ENCODE measurements around the gene KCTD16.

Gene KCTD16

DNA sequence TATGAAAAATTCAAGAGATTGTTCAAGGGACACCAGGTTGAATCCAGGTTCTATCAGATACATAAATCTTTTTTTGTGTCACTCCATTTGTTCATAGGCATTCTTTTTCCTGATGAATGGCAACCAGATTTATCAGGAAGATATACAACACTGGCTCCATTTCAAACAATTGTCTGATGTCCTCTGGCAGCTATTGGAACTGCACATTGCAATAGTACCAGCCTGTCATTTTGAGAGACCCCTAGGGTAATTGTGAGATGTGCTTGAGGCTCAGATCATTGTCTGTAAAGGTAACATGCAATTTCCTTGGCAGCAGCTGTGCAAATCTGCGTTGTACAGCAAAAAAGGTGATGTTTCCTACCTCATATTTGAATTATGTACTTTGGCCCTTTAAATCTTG lies 25.9 kb downstream of the KCTD16 start:
- DNase-seq (ENCODE audit: extremely low read depth, low read depth), result no peak
- TF ChIP-seq CTCF (IDR thresholded peaks at IDR 0.05; ENCODE audit: low read depth, low read length), result no peak

DNA sequence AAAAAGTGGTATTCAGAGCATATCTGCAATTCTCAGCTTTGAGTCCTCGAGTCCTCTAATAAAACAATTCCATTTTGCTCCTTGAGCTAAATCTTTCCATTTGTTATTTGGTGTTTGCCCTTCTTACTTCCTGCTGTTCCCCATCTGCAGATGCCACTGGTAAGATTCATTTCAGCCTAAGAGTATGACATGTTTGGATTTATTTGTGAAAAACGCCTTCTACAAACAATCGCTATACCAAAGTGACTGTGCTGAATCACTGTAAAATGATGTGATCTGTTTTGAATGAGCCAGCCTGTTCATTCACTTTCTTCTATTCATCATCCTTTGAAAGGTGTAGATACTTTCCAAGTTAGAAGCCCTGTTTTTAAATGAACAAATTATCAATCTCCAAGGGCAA lies 27.7 kb downstream of the KCTD16 start:
- TF ChIP-seq CTCF (IDR thresholded peaks at IDR 0.05; ENCODE audit: low read depth, low read length), result no peak
- no peak for DNase-seq (ENCODE audit: extremely low read depth, low read depth)

DNA sequence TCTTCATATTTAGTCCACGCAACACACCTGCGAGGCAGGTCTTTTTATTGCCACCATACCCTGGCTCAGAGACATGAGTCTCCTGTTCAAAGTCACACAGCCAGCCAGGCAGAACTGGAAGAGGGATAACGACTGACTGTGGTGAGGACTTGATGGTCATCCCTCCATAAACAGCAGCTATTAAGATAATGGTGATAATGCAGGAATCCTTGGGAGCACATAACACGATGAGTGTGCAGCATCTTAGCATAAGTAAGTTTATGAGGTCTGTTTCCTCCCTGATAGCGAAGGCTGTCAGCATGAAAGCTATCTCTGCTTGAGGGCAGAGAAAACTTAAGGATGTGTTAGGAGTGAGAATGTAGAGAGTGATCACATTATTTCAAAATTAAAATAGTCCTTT lies 30.9 kb downstream of the KCTD16 start:
- no peak for TF ChIP-seq CTCF (IDR thresholded peaks at IDR 0.05; ENCODE audit: low read depth, low read length)
- no peak for DNase-seq (ENCODE audit: extremely low read depth, low read depth)

- TF ChIP-seq CTCF (IDR thresholded peaks at IDR 0.05; ENCODE audit: low read depth, low read length), result no peak
- DNase-seq (ENCODE audit: extremely low read depth, low read depth), result no peak
These were observed 31.4 kb downstream of the KCTD16 start for GRCh38 chr5:144202072-144202471.

GRCh38 chr5:144202726-144203125 lies 32.1 kb downstream of the KCTD16 start:
- no peak for DNase-seq (ENCODE audit: extremely low read depth, low read depth)
- TF ChIP-seq CTCF (IDR thresholded peaks at IDR 0.05; ENCODE audit: low read depth, low read length), result no peak

DNA sequence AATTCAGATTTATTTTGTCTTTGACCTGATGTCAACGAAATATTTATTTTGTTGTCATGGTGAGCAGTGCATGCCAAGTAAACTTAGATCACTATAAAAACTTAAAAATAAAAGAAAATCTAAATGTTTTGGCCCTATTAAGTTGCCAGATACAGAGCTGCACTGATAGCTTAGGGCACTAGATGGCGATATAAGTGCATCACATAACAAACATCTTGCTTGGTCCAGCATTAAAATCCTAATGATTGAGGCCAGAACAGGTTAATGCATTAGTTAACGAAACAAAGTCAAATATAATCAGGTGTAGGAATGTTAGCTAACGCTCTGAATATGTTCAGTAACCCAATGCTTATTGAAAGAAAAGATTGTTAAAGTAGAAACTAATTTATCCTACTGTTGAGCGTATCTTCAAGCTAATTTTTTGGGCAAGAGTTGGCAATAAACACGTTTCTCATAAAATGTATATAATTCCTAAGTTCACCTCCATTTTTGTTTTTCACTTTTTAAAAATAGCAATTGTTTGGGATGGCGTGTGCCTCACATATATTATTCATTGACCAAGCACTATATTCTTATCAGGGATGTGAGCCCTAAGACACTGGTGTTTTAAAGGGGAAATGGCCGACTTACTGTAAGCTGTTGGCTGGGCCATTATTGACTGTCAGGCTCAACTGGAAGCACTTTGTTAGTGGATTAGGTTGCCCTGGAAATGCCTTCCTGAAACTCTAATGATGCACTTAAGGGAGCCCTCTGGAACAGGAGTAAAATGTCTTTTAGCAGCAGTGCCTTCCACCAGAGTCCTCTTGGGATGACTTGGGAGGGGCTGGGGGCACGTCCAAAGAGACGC lies 33.3 kb downstream of the KCTD16 start:
- DNase-seq (ENCODE audit: extremely low read depth, low read depth), result peak; percentile 52

More for the DNA sequence above, 33.3 kb downstream of the KCTD16 start:
- peak; percentile 90 for TF ChIP-seq CTCF (IDR thresholded peaks at IDR 0.05; ENCODE audit: low read depth, low read length)

Data from AG09319 (cell line).